Measurements from ENCODE around the gene BDKRB1.

GRCh38 chr14:96275177-96276112 is 19.4 kb downstream of the BDKRB1 start:
- TF ChIP-seq CTCF (conservative IDR thresholded peaks at IDR 0.05) (peak; percentile 98), ZFX (IDR thresholded peaks at IDR 0.05) (no peak)
